ENCODE measurements around the gene UBXN4.

Gene UBXN4

GRCh38 chr2:135800513-135801460 is 59.1 kb downstream of the UBXN4 start:
- TF ChIP-seq, protein P1, sequence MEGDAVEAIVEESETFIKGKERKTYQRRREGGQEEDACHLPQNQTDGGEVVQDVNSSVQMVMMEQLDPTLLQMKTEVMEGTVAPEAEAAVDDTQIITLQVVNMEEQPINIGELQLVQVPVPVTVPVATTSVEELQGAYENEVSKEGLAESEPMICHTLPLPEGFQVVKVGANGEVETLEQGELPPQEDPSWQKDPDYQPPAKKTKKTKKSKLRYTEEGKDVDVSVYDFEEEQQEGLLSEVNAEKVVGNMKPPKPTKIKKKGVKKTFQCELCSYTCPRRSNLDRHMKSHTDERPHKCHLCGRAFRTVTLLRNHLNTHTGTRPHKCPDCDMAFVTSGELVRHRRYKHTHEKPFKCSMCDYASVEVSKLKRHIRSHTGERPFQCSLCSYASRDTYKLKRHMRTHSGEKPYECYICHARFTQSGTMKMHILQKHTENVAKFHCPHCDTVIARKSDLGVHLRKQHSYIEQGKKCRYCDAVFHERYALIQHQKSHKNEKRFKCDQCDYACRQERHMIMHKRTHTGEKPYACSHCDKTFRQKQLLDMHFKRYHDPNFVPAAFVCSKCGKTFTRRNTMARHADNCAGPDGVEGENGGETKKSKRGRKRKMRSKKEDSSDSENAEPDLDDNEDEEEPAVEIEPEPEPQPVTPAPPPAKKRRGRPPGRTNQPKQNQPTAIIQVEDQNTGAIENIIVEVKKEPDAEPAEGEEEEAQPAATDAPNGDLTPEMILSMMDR (IDR thresholded peaks at IDR 0.05) = no peak

DNA sequence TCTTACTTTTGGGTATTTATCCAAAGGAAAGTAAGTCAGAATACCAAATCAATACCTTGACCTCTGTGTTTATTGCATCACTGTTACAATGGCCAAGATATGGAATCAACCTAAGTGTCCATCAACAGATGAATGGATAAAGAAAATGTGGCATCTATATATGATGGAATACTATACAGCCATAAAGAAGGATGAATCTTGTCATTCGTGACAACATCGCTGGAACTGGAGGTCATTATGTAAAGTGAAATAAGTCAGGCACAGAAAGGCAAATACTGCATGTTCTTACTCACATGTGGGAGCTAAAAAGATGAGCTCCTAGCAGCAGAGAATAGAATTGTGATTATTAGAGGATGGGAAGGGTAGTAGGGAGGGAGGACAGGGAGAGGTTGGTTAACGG is 60.7 kb downstream of the UBXN4 start:
- TF ChIP-seq, protein P1 (IDR thresholded peaks at IDR 0.05) = no peak

- TF ChIP-seq, protein P1 (IDR thresholded peaks at IDR 0.05) = no peak
Measured at GRCh38 chr2:135803278-135803677, 61.6 kb downstream of the UBXN4 start.

GRCh38 chr2:135812907-135813511 is 71.4 kb downstream of the UBXN4 start:
- TF ChIP-seq, protein P1 (IDR thresholded peaks at IDR 0.05) = no peak

- TF ChIP-seq, protein P1 (IDR thresholded peaks at IDR 0.05) = no peak
Measured at GRCh38 chr2:135815269-135815668, 73.6 kb downstream of the UBXN4 start.

- TF ChIP-seq, protein P1 (IDR thresholded peaks at IDR 0.05) = no peak
Measured at GRCh38 chr2:135817466-135817865, 75.8 kb downstream of the UBXN4 start.

GRCh38 chr2:135817951-135818350 is 76.3 kb downstream of the UBXN4 start:
- TF ChIP-seq, protein P1 (IDR thresholded peaks at IDR 0.05) = no peak
